ENCODE measurements around the gene TGM2. TPM values are rescaled to one million over a fixed set of nuclear protein-coding genes. Genes with fewer than 3 reads are reported as not detected.
"Not testable (repeated sequence)": the region's sequence is repeated elsewhere in the genome, so short reads cannot be mapped to it uniquely, and the experiment has no call there.

Gene TGM2
- polyA plus RNA-seq, 4 donors, result 11.5 to 35.2 (median 33.2) TPM

GRCh38 chr20:38120625-38120988, 44.5 kb downstream of the TGM2 start:
- no peak for DNase-seq (ENCODE audit: low read depth in 4 of 4, low spot score in 3 of 4)

GRCh38 chr20:38119446-38119845, 45.6 kb downstream of the TGM2 start:
- DNase-seq (ENCODE audit: low read depth in 4 of 4, low spot score in 3 of 4), result no peak

GRCh38 chr20:38117635-38118034, 47.4 kb downstream of the TGM2 start:
- DNase-seq (ENCODE audit: low read depth in 4 of 4, low spot score in 3 of 4), result no peak

- DNase-seq (ENCODE audit: low read depth in 4 of 4, low spot score in 3 of 4), result no peak
Measured at GRCh38 chr20:38117205-38117604, 47.9 kb downstream of the TGM2 start.

GRCh38 chr20:38116409-38117165, 48.5 kb downstream of the TGM2 start:
- no peak for DNase-seq (ENCODE audit: low read depth in 4 of 4, low spot score in 3 of 4)

- DNase-seq (ENCODE audit: low read depth in 4 of 4, low spot score in 3 of 4), result no peak
Measured at GRCh38 chr20:38115896-38116295, 49.2 kb downstream of the TGM2 start.

GRCh38 chr20:38115205-38115604, 49.9 kb downstream of the TGM2 start:
- DNase-seq (ENCODE audit: low read depth in 4 of 4, low spot score in 3 of 4), result no peak

GRCh38 chr20:38114353-38114791, 50.7 kb downstream of the TGM2 start:
- DNase-seq (ENCODE audit: low read depth in 4 of 4, low spot score in 3 of 4), result no peak

GRCh38 chr20:38113401-38114325, 51.4 kb downstream of the TGM2 start:
- no peak for DNase-seq (ENCODE audit: low read depth in 4 of 4, low spot score in 3 of 4)

- no peak for DNase-seq (ENCODE audit: low read depth in 4 of 4, low spot score in 3 of 4)
Measured at GRCh38 chr20:38112930-38113294, 52.2 kb downstream of the TGM2 start.

- DNase-seq (ENCODE audit: low read depth in 4 of 4, low spot score in 3 of 4), result no peak
Measured at GRCh38 chr20:38112261-38112929, 52.7 kb downstream of the TGM2 start.

GRCh38 chr20:38111366-38112232, 53.5 kb downstream of the TGM2 start:
- DNase-seq (ENCODE audit: low read depth in 4 of 4, low spot score in 3 of 4), result no peak

GRCh38 chr20:38110525-38111178, 54.4 kb downstream of the TGM2 start:
- DNase-seq (ENCODE audit: low read depth in 4 of 4, low spot score in 3 of 4), result no peak

GRCh38 chr20:38109591-38110524, 55.2 kb downstream of the TGM2 start:
- DNase-seq (ENCODE audit: low read depth in 4 of 4, low spot score in 3 of 4), result no peak

- DNase-seq (ENCODE audit: low read depth in 4 of 4, low spot score in 3 of 4), result peak in 1 of 4 donors; percentile 51
Measured at GRCh38 chr20:38108986-38109541, 56.0 kb downstream of the TGM2 start.

GRCh38 chr20:38108438-38108985, 56.6 kb downstream of the TGM2 start:
- no peak for DNase-seq (ENCODE audit: low read depth in 4 of 4, low spot score in 3 of 4)

GRCh38 chr20:38107916-38108315, 57.2 kb downstream of the TGM2 start:
- DNase-seq (ENCODE audit: low read depth in 4 of 4, low spot score in 3 of 4), result not testable (repeated sequence)

- DNase-seq (ENCODE audit: low read depth in 4 of 4, low spot score in 3 of 4), result not testable (repeated sequence)
Measured at GRCh38 chr20:38107386-38107785, 57.7 kb downstream of the TGM2 start.

Measured in left renal pelvis (tissue), 4 donors.